K562 (cell line): Measurements from ENCODE around the gene CPED1. TPM values are rescaled to one million over a fixed set of nuclear protein-coding genes. Genes with fewer than 3 reads are reported as not detected.

Experiments
- ATF1 ChIP-seq, 2 experiments: fragments of 450-650 bp in 1 of 2; IDR thresholded peaks; 2 replicates each; pipeline ENCODE4 v1.6.1; 2016; ENCODE audit warnings: missing compliant biosample characterization in 1 of 2, missing genetic modification characterization in 1 of 2
- CEBPB ChIP-seq: fragments of 450-650 bp; IDR thresholded peaks from 2 replicates; pipeline ENCODE4 v1.6.1; 2016; ENCODE audit warnings: missing genetic modification characterization, missing compliant biosample characterization
- CXXC5 ChIP-seq: fragments of 250-450 bp; sonication (Bioruptor Pico); IDR thresholded peaks from 2 replicates; pipeline ENCODE4 v1.8.0; 2022; ENCODE audit warnings: inconsistent platforms, mild to moderate bottlenecking, moderate library complexity
- DDX20 ChIP-seq: fragments of 450-650 bp; IDR thresholded peaks from 2 replicates; pipeline ENCODE4 v1.6.1; 2016; ENCODE audit warnings: missing genetic modification characterization, low read depth, mild to moderate bottlenecking, missing compliant biosample characterization, moderate library complexity
- KLF1 ChIP-seq: fragments of 450-650 bp; IDR thresholded peaks from 2 replicates; pipeline ENCODE4 v1.6.1; 2016; ENCODE audit warnings: missing genetic modification characterization, missing compliant biosample characterization
- LEF1 ChIP-seq: fragments of 450-650 bp; IDR thresholded peaks from 2 replicates; pipeline ENCODE4 v1.6.1; 2016; ENCODE audit warnings: mild to moderate bottlenecking
- MGA ChIP-seq: fragments of 450-650 bp; IDR thresholded peaks from 2 replicates; pipeline ENCODE4 v1.6.1; 2016; ENCODE audit warnings: mild to moderate bottlenecking, moderate library complexity
- POLR2A ChIP-seq: fragments of 450-650 bp; conservative IDR thresholded peaks from 2 replicates; pipeline ENCODE4 v1.6.1; 2016
- RBBP5 ChIP-seq: fragments of 200-600 bp; sonication (generic); IDR thresholded peaks from 2 replicates; pipeline ENCODE4 v1.6.1; 2012; ENCODE audit warnings: borderline replicate concordance, mild to moderate bottlenecking, low read length, control low read depth, inconsistent platforms; ENCODE audit not compliant: insufficient read depth, poor library complexity, severe bottlenecking
- ZNF282 ChIP-seq: sonication (generic); formaldehyde crosslinking; IDR thresholded peaks from 2 replicates; pipeline ENCODE4 v1.8.1; 2023; ENCODE audit warnings: missing genetic modification reagents
- ZNF766 ChIP-seq: fragments of 200-800 bp; sonication (Bioruptor generic); conservative IDR thresholded peaks from 2 replicates; pipeline ENCODE4 v1.6.1; 2016; ENCODE audit warnings: missing genetic modification characterization, missing compliant biosample characterization
- polyA plus RNA-seq, 8 experiments: library from polyadenylated mRNA; depleted of rRNA in 4 of 8; stranded (reverse) in 5 of 8; unstranded in 3 of 8; fragments of >200 nt; fragmentation: Nextera tagmentation in 2 of 8; fragmentation: Illumina TruSeq in 1 of 8; extraction: Ambion mirVana in 2 of 8; extraction: Trizol in 1 of 8; gene quantifications; 2 replicates each; pipeline versions ENCODE4 v1.2.1 to v1.2.3, GENCODE V29; 2011 to 2014; ENCODE audit warnings: inconsistent platforms in 1 of 8, missing spikeins in 1 of 8
- total RNA-seq, 7 experiments: library from RNA; depleted of rRNA in 6 of 7; stranded (reverse); fragments of >200 nt in 6 of 7; fragmentation: Illumina TruSeq in 2 of 7; extraction: Trizol in 2 of 7; gene quantifications; 2 replicates each; pipeline versions ENCODE4 v1.2.1 to v1.2.3, GENCODE V29; 2011 to 2021; ENCODE audit warnings: low replicate concordance in 1 of 7
- TF ChIP-seq, protein P1 (sequence below): sonication (generic); formaldehyde crosslinking; IDR thresholded peaks from 2 replicates; pipeline ENCODE4 v1.9.0; 2022; ENCODE audit warnings: mild to moderate bottlenecking, missing genetic modification reagents
- TF ChIP-seq, protein P2 (sequence below): fragments of 450-650 bp; formaldehyde crosslinking; IDR thresholded peaks from 2 replicates; pipeline ENCODE4 v1.4.0; 2020; ENCODE audit warnings: mild to moderate bottlenecking, moderate library complexity

The CPED1 gene
- total and polyA plus RNA-seq, 9 of the 15 experiments (the other 6 are each of a cell fraction or from before 2014, with no cell fraction given) = 195 to 393 (median 290) TPM

DNA sequence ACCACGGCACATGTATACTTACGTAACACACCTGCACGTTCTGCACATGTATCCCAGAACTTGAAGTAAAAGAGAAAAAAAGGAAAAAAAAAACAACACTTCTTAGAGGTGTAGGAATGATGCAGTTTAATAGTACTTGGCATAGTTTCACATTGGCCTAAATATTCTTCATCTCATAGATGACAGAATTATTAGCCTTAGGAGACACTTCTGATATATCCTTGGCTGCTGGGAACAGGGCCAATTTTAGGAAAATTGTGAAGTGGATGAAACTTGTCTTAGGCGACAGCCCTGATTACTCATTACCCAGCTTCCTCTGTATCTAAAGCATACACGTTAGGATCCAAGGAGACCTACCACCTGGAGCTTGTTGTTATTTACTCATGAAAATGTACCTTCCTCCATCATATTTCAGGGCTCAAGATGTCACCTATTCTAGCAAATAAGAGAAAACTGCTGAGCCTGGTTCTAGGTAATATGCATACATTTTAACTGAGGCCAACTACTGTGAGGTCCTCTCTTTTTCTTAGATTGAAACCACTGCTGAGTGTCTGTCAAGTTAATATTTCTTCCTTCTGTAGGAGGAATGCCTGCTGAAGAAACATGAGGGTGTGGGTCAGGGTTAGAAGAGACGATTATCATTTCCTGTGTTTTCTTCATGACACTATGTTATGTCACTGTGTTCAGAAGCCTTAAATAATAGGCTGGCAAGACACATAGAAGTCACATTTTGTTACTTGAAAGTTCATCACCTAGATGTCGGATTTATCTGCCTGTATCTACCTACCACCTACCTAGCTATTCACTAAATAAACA is 44.3 kb downstream of the CPED1 start (continued):
- peak; percentile 16; the same call in 1 of the 2 replicates for TF ChIP-seq MGA
- TF ChIP-seq ZNF282 (CRISPR knock-in tag) = no peak
- TF ChIP-seq, protein P1, sequence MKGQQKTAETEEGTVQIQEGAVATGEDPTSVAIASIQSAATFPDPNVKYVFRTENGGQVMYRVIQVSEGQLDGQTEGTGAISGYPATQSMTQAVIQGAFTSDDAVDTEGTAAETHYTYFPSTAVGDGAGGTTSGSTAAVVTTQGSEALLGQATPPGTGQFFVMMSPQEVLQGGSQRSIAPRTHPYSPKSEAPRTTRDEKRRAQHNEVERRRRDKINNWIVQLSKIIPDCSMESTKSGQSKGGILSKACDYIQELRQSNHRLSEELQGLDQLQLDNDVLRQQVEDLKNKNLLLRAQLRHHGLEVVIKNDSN (CRISPR knock-in tag) = no peak
- 0 out of 2 replicates have a peak, but pooled peaks have one; percentile 32 for TF ChIP-seq POLR2A
- 0 out of 2 replicates have a peak, but pooled peaks have one; percentile 12 for TF ChIP-seq CEBPB (tag)
- 0 out of 2 replicates have a peak, but pooled peaks have one; percentile 41 for TF ChIP-seq ZNF766
- TF ChIP-seq KLF1 (tag) = no peak
- TF ChIP-seq, protein P2, sequence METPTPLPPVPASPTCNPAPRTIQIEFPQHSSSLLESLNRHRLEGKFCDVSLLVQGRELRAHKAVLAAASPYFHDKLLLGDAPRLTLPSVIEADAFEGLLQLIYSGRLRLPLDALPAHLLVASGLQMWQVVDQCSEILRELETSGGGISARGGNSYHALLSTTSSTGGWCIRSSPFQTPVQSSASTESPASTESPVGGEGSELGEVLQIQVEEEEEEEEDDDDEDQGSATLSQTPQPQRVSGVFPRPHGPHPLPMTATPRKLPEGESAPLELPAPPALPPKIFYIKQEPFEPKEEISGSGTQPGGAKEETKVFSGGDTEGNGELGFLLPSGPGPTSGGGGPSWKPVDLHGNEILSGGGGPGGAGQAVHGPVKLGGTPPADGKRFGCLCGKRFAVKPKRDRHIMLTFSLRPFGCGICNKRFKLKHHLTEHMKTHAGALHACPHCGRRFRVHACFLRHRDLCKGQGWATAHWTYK = no peak
- TF ChIP-seq ATF1 (CRISPR knock-in tag; IDR thresholded peaks at IDR 0.05) = no peak
- 0 out of 2 replicates have a peak, but pooled peaks have one; percentile 25 for TF ChIP-seq ATF1 (tag; IDR thresholded peaks at IDR 0.05)
- TF ChIP-seq LEF1 = no peak
- TF ChIP-seq CXXC5 (CRISPR knock-in tag) = no peak; the same call in 1 of the 2 replicates
- TF ChIP-seq RBBP5 = no peak
- 0 out of 2 replicates have a peak, but pooled peaks have one; percentile 25 for TF ChIP-seq DDX20 (tag)
